Measurements from ENCODE around the gene MC2R. TPM values are rescaled to one million over a fixed set of nuclear protein-coding genes. Genes with fewer than 3 reads are reported as not detected.

The MC2R gene
- total RNA-seq (not detected in 2 replicates), polyA plus RNA-seq (not detected in 2 replicates), polyA minus RNA-seq (ENCODE audit: low replicate concordance) (not detected in 2 replicates)
- not detected in 2 replicates for polyA plus RNA-seq (2012)

DNA sequence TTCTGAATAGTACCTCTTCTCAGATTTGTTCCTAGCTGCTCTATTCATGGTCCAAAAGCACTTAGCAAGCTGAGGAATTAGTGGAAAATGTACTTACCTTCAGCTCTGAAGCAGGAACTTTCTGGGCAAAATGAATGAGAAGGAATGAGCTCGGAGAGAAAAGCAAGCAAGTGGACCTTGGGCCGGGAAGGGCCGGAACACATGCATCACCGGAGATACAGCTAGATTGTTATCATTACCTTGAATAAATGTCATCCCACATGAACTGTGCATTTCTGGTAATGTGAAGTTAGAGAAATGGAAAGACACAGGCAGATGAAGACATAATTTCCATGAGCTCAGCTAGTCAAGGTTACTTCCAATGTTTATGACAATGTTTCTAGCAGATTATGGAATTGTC, at the start of gene MC2R:
MC2R (minus strand) TSS at position 146 of the 400 bp plus-strand sequence. CDS start 30,018 bp downstream, outside the sequence.
- Histone ChIP-seq H3K9me3 (ENCODE audit: control insufficient read depth, insufficient read depth, low read depth, low read length) (no peaks in the 10 kb centered on the region), H3K9ac (ENCODE audit: insufficient read depth, low read length) (no peak within 1 kb of the TSS), H3K36me3 (ENCODE audit: control insufficient read depth, insufficient read depth, low read length) (no peaks in the 10 kb centered on the region), H2AFZ (ENCODE audit: low read length) (no peak within 1 kb of the TSS), H4K20me1 (ENCODE audit: control insufficient read depth, extremely low read depth, insufficient read depth, low read length) (no peaks in the 10 kb centered on the region), H3K4me2 (ENCODE audit: extremely low read depth, insufficient read depth, low read length) (no peak within 1 kb of the TSS), H3K27ac (ENCODE audit: insufficient read depth, low read length) (no peak within 1 kb of the TSS), H3K27me3 (ENCODE audit: control insufficient read depth, insufficient read depth, low read length) (no peaks in the 10 kb centered on the region), H3K4me3 (replicated peaks in 1 of 4; ENCODE audit: control extremely low read depth in 1 of 4, insufficient read depth in 1 of 4, low read depth in 3 of 4, low read length in 4 of 4) (no peak within 1 kb of the TSS), H3K79me2 (ENCODE audit: control insufficient read depth, insufficient read depth, low read length) (no peaks in the 10 kb centered on the region), H3K4me1 (ENCODE audit: control insufficient read depth, extremely low read depth, insufficient read depth, low read length) (no peaks in the 10 kb centered on the region)
- TF ChIP-seq, protein P1, sequence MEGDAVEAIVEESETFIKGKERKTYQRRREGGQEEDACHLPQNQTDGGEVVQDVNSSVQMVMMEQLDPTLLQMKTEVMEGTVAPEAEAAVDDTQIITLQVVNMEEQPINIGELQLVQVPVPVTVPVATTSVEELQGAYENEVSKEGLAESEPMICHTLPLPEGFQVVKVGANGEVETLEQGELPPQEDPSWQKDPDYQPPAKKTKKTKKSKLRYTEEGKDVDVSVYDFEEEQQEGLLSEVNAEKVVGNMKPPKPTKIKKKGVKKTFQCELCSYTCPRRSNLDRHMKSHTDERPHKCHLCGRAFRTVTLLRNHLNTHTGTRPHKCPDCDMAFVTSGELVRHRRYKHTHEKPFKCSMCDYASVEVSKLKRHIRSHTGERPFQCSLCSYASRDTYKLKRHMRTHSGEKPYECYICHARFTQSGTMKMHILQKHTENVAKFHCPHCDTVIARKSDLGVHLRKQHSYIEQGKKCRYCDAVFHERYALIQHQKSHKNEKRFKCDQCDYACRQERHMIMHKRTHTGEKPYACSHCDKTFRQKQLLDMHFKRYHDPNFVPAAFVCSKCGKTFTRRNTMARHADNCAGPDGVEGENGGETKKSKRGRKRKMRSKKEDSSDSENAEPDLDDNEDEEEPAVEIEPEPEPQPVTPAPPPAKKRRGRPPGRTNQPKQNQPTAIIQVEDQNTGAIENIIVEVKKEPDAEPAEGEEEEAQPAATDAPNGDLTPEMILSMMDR (conservative IDR thresholded peaks at IDR 0.05 in 1 of 2, IDR thresholded peaks at IDR 0.05 in 1 of 2; ENCODE audit: low read depth in 1 of 2, low read length in 2 of 2) = no peak
- no peak for TF ChIP-seq EZH2 (IDR thresholded peaks at IDR 0.05; ENCODE audit: low read length, missing control alignments)
- DNase-seq (ENCODE audit: low read depth in 2 of 2) = no peak

DNA sequence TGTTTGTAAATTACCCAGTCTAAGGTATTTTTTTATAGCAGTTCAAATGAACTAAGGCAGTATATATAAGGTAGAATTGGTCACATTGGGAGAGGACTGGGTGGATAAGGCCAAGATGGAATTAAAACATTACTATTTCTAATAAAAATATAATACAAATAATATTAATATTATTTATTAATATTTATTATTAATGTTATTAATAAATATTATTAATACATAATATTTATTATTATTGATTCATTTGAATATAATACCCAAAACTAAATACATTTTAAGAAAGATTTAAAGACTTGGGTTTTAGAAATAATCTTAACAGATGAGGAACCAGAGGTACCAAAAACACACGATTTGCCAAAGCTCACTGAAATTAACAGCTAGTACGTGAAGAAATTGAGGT, 30.5 kb upstream of the MC2R start:
- Histone ChIP-seq H3K4me3 (replicated peaks in 1 of 4; ENCODE audit: control extremely low read depth in 1 of 4, insufficient read depth in 1 of 4, low read depth in 3 of 4, low read length in 4 of 4) (no peak overlapping the region), H2AFZ (ENCODE audit: low read length) (no peak overlapping the region), H3K4me1 (ENCODE audit: control insufficient read depth, extremely low read depth, insufficient read depth, low read length) (no peaks in the 10 kb centered on the region), H3K36me3 (ENCODE audit: control insufficient read depth, insufficient read depth, low read length) (no peaks in the 10 kb centered on the region), H4K20me1 (ENCODE audit: control insufficient read depth, extremely low read depth, insufficient read depth, low read length) (no peaks in the 10 kb centered on the region), H3K79me2 (ENCODE audit: control insufficient read depth, insufficient read depth, low read length) (no peaks in the 10 kb centered on the region), H3K27me3 (ENCODE audit: control insufficient read depth, insufficient read depth, low read length) (no peaks in the 10 kb centered on the region), H3K4me2 (ENCODE audit: extremely low read depth, insufficient read depth, low read length) (no peak overlapping the region), H3K9ac (ENCODE audit: insufficient read depth, low read length) (no peak overlapping the region), H3K27ac (ENCODE audit: insufficient read depth, low read length) (no peak overlapping the region), H3K9me3 (ENCODE audit: control insufficient read depth, insufficient read depth, low read depth, low read length) (no peaks in the 10 kb centered on the region)
- no peak for DNase-seq (ENCODE audit: low read depth in 2 of 2)
- TF ChIP-seq, protein P1 (conservative IDR thresholded peaks at IDR 0.05 in 1 of 2, IDR thresholded peaks at IDR 0.05 in 1 of 2; ENCODE audit: low read depth in 1 of 2, low read length in 2 of 2) = no peak
- TF ChIP-seq EZH2 (IDR thresholded peaks at IDR 0.05; ENCODE audit: low read length, missing control alignments) = no peak

DNA sequence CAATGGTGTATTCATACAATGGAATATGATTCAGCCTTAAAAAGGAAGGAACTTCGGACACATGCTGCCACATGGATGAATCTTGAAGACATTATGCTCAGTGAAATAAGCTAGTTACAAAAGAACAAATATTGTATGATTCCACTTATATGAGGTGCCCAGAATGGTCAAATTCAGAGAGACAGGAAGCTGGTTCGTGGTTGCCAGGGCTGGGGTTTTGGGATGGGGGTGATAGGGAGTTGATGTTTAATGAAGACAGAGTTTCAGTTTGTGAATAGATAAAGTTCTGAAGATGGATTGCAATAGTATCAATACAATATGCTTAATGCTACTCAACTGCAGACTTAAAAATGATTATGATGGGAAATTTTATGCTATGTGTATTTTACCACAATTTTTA, 28.0 kb upstream of the MC2R start:
- no peak for TF ChIP-seq EZH2 (IDR thresholded peaks at IDR 0.05; ENCODE audit: low read length, missing control alignments)
- TF ChIP-seq, protein P1 (conservative IDR thresholded peaks at IDR 0.05 in 1 of 2, IDR thresholded peaks at IDR 0.05 in 1 of 2; ENCODE audit: low read depth in 1 of 2, low read length in 2 of 2) = no peak
- Histone ChIP-seq H4K20me1 (ENCODE audit: control insufficient read depth, extremely low read depth, insufficient read depth, low read length) (no peaks in the 10 kb centered on the region), H3K4me1 (ENCODE audit: control insufficient read depth, extremely low read depth, insufficient read depth, low read length) (no peaks in the 10 kb centered on the region), H3K27me3 (ENCODE audit: control insufficient read depth, insufficient read depth, low read length) (no peaks in the 10 kb centered on the region), H3K79me2 (ENCODE audit: control insufficient read depth, insufficient read depth, low read length) (no peaks in the 10 kb centered on the region), H3K9me3 (ENCODE audit: control insufficient read depth, insufficient read depth, low read depth, low read length) (no peaks in the 10 kb centered on the region), H3K9ac (ENCODE audit: insufficient read depth, low read length) (no peak overlapping the region), H3K36me3 (ENCODE audit: control insufficient read depth, insufficient read depth, low read length) (no peaks in the 10 kb centered on the region), H2AFZ (ENCODE audit: low read length) (no peak overlapping the region), H3K27ac (ENCODE audit: insufficient read depth, low read length) (no peak overlapping the region), H3K4me3 (replicated peaks in 1 of 4; ENCODE audit: control extremely low read depth in 1 of 4, insufficient read depth in 1 of 4, low read depth in 3 of 4, low read length in 4 of 4) (no peak overlapping the region), H3K4me2 (ENCODE audit: extremely low read depth, insufficient read depth, low read length) (no peak overlapping the region)
- no peak for DNase-seq (ENCODE audit: low read depth in 2 of 2)

Data from fibroblast of lung (primary cell).